Naive B cell (primary cell): ENCODE measurements around the gene CCDC63. TPM values are rescaled to one million over a fixed set of nuclear protein-coding genes. Genes with fewer than 3 reads are reported as not detected.

Experiments used
- ATAC-seq, 2 donors: fragments of 150-1000 bp; cut with Tn5 transposase; 2 replicates each; pipeline ENCODE4 v1.10.0; 2021; ENCODE audit warnings: low read depth in 2 of 2, mild to moderate bottlenecking in 2 of 2, moderate library complexity in 2 of 2
- DNase-seq: peaks from one replicate; pipeline ENCODE4 v3.0.0; 2022
- H3K27ac Mint-ChIP-seq, 6 donors: one replicate each; pipeline ENCODE4 v1.8.0; 2020 to 2022; ENCODE audit warnings: mild to moderate bottlenecking in 6 of 6, mixed read lengths in 6 of 6, moderate library complexity in 5 of 6, inconsistent platforms in 2 of 6
- H3K27me3 Mint-ChIP-seq, 3 donors: one replicate each; pipeline ENCODE4 v1.8.0; 2021 to 2022; ENCODE audit warnings: mixed read lengths in 3 of 3, mild to moderate bottlenecking in 1 of 3
- H3K36me3 Mint-ChIP-seq, 2 donors: one replicate each; pipeline ENCODE4 v1.8.0; 2020 to 2022; ENCODE audit warnings: mixed read lengths in 2 of 2, inconsistent platforms in 1 of 2, mild to moderate bottlenecking in 1 of 2
- H3K4me1 Mint-ChIP-seq, 3 donors: one replicate each; pipeline ENCODE4 v1.8.0; 2020 to 2022; ENCODE audit warnings: mixed read lengths in 3 of 3, inconsistent platforms in 1 of 3, mild to moderate bottlenecking in 1 of 3, moderate library complexity in 1 of 3
- H3K4me3 Mint-ChIP-seq, 8 donors: one replicate each; pipeline ENCODE4 v1.8.0; 2020 to 2022; ENCODE audit warnings: mild to moderate bottlenecking in 8 of 8, mixed read lengths in 8 of 8, moderate library complexity in 8 of 8, inconsistent platforms in 2 of 8
- H3K9me3 Mint-ChIP-seq, 7 donors: one replicate each; pipeline ENCODE4 v1.8.0; 2020 to 2022; ENCODE audit warnings: mixed read lengths in 7 of 7, mild to moderate bottlenecking in 5 of 7, inconsistent platforms in 2 of 7, moderate library complexity in 1 of 7
- polyA plus RNA-seq, 6 donors: library from polyadenylated mRNA; unstranded; fragments of 300-500 nt; fragmentation: Illumina TruSeq; gene quantifications; one replicate each; pipeline ENCODE4 v1.2.3, GENCODE V29; 2021; ENCODE audit warnings: low read depth in 6 of 6

The CCDC63 gene
- polyA plus RNA-seq, 6 donors from 2014 or later = not detected

GRCh38 chr12:110921262-110921661 lies 74.5 kb downstream of the CCDC63 start:
- no peak overlapping the region for H3K4me3 Mint-ChIP-seq
- ATAC-seq (no peak), DNase-seq (no peak)
- H3K27me3 Mint-ChIP-seq = peaks cover 0 to 29% (median 14%) of the 10 kb centered on the region in 3 donors
- peak overlapping the region in 3 of 6 donors; percentile 37 to 76 (median 47) for H3K27ac Mint-ChIP-seq
- H3K4me1 Mint-ChIP-seq = peaks cover 0 to 9% (median 5%) of the 10 kb centered on the region in 3 donors
- no peaks in the 10 kb centered on the region for H3K9me3 Mint-ChIP-seq
- H3K36me3 Mint-ChIP-seq = no peaks in the 10 kb centered on the region

GRCh38 chr12:110922652-110923051 lies 75.9 kb downstream of the CCDC63 start:
- Mint-ChIP-seq H3K4me3 (no peak overlapping the region), H3K27me3 (peaks cover 0 to 35% (median 14%) of the 10 kb centered on the region in 3 donors), H3K4me1 (peaks cover 0 to 7% (median 0%) of the 10 kb centered on the region in 3 donors), H3K36me3 (no peaks in the 10 kb centered on the region), H3K27ac (no peak overlapping the region), H3K9me3 (no peaks in the 10 kb centered on the region)
- ATAC-seq = no peak
- DNase-seq = no peak

GRCh38 chr12:110923192-110923591 lies 76.4 kb downstream of the CCDC63 start:
- Mint-ChIP-seq H3K4me3 (peak overlapping the region in 1 of 8 donors; percentile 9), H3K9me3 (no peaks in the 10 kb centered on the region), H3K4me1 (peaks cover 0 to 2% (median 0%) of the 10 kb centered on the region in 3 donors), H3K36me3 (no peaks in the 10 kb centered on the region), H3K27ac (peak overlapping the region in 1 of 6 donors; percentile 70), H3K27me3 (peaks cover 0 to 36% (median 14%) of the 10 kb centered on the region in 3 donors)
- no peak for DNase-seq
- ATAC-seq = no peak

- H3K36me3 Mint-ChIP-seq = no peaks in the 10 kb centered on the region
- ATAC-seq = no peak
- no peaks in the 10 kb centered on the region for H3K9me3 Mint-ChIP-seq
Observed at GRCh38 chr12:110923692-110924334, 77.0 kb downstream of the CCDC63 start.

GRCh38 chr12:110927546-110927945 lies 80.8 kb downstream of the CCDC63 start:
- H3K4me3 Mint-ChIP-seq = no peak overlapping the region

More at GRCh38 chr12:110923692-110924334, 77.0 kb downstream of the CCDC63 start:
- DNase-seq = no peak
- peak overlapping the region in 1 of 6 donors; percentile 47 for H3K27ac Mint-ChIP-seq
- no peak overlapping the region for H3K4me3 Mint-ChIP-seq
- no peaks in the 10 kb centered on the region for H3K4me1 Mint-ChIP-seq
- H3K27me3 Mint-ChIP-seq = peaks cover 0 to 36% (median 14%) of the 10 kb centered on the region in 3 donors

GRCh38 chr12:110928700-110929099 lies 81.9 kb downstream of the CCDC63 start:
- peaks cover 0 to 20% (median 5%) of the 10 kb centered on the region in 3 donors for H3K27me3 Mint-ChIP-seq
- H3K4me3 Mint-ChIP-seq = no peak overlapping the region
- ATAC-seq (no peak), DNase-seq (no peak)
- no peaks in the 10 kb centered on the region for H3K4me1 Mint-ChIP-seq
- H3K27ac Mint-ChIP-seq = no peak overlapping the region
- no peaks in the 10 kb centered on the region for H3K9me3 Mint-ChIP-seq
- H3K36me3 Mint-ChIP-seq = no peaks in the 10 kb centered on the region

More at GRCh38 chr12:110927546-110927945, 80.8 kb downstream of the CCDC63 start:
- Mint-ChIP-seq H3K9me3 (no peaks in the 10 kb centered on the region), H3K36me3 (no peaks in the 10 kb centered on the region), H3K27me3 (peaks cover 0 to 16% (median 0%) of the 10 kb centered on the region in 3 donors), H3K27ac (no peak overlapping the region), H3K4me1 (no peaks in the 10 kb centered on the region)
- ATAC-seq = no peak
- no peak for DNase-seq

- ATAC-seq (no peak), DNase-seq (no peak)
- Mint-ChIP-seq H3K36me3 (no peaks in the 10 kb centered on the region), H3K27me3 (peaks cover 7 to 30% (median 16%) of the 10 kb centered on the region in 3 donors), H3K9me3 (no peaks in the 10 kb centered on the region), H3K4me1 (no peaks in the 10 kb centered on the region), H3K4me3 (no peak overlapping the region), H3K27ac (no peak overlapping the region)
Observed at GRCh38 chr12:110929818-110930217, 83.0 kb downstream of the CCDC63 start.

GRCh38 chr12:110930348-110931314 lies 83.8 kb downstream of the CCDC63 start:
- Mint-ChIP-seq H3K4me3 (no peak overlapping the region), H3K36me3 (no peaks in the 10 kb centered on the region), H3K27me3 (peaks cover 7 to 34% (median 17%) of the 10 kb centered on the region in 3 donors), H3K9me3 (no peaks in the 10 kb centered on the region), H3K27ac (no peak overlapping the region), H3K4me1 (no peaks in the 10 kb centered on the region)
- no peak for DNase-seq
- no peak for ATAC-seq

- H3K9me3 Mint-ChIP-seq = no peaks in the 10 kb centered on the region
- no peaks in the 10 kb centered on the region for H3K36me3 Mint-ChIP-seq
- no peaks in the 10 kb centered on the region for H3K4me1 Mint-ChIP-seq
- no peak overlapping the region for H3K27ac Mint-ChIP-seq
- no peak for DNase-seq
- H3K4me3 Mint-ChIP-seq = no peak overlapping the region
- ATAC-seq = no peak
- H3K27me3 Mint-ChIP-seq = peaks cover 7 to 31% (median 17%) of the 10 kb centered on the region in 3 donors
Observed at GRCh38 chr12:110931315-110931728, 84.5 kb downstream of the CCDC63 start.

GRCh38 chr12:110932046-110932445 lies 85.3 kb downstream of the CCDC63 start:
- H3K27me3 Mint-ChIP-seq = peaks cover 9 to 37% (median 23%) of the 10 kb centered on the region in 3 donors
- no peaks in the 10 kb centered on the region for H3K9me3 Mint-ChIP-seq
- DNase-seq = no peak
- peak overlapping the region in 1 of 6 donors; percentile 3 for H3K27ac Mint-ChIP-seq
- no peak overlapping the region for H3K4me3 Mint-ChIP-seq
- H3K36me3 Mint-ChIP-seq = no peaks in the 10 kb centered on the region
- peaks cover 1 to 7% (median 2%) of the 10 kb centered on the region in 3 donors for H3K4me1 Mint-ChIP-seq
- ATAC-seq = no peak

GRCh38 chr12:110933326-110933974 lies 86.7 kb downstream of the CCDC63 start:
- no peak for ATAC-seq
- no peaks in the 10 kb centered on the region for H3K9me3 Mint-ChIP-seq
- no peak for DNase-seq
- peaks cover 6 to 12% (median 6%) of the 10 kb centered on the region in 3 donors for H3K4me1 Mint-ChIP-seq
- H3K4me3 Mint-ChIP-seq = no peak overlapping the region
- H3K27me3 Mint-ChIP-seq = peaks cover 16 to 39% (median 30%) of the 10 kb centered on the region in 3 donors
- no peaks in the 10 kb centered on the region for H3K36me3 Mint-ChIP-seq
- peak overlapping the region in 1 of 6 donors; percentile 54 for H3K27ac Mint-ChIP-seq

- no peak overlapping the region for H3K27ac Mint-ChIP-seq
Observed at GRCh38 chr12:110934093-110934852, 87.5 kb downstream of the CCDC63 start.

More at GRCh38 chr12:110934093-110934852, 87.5 kb downstream of the CCDC63 start:
- ATAC-seq = no peak
- Mint-ChIP-seq H3K9me3 (no peaks in the 10 kb centered on the region), H3K4me1 (peaks cover 6 to 12% (median 6%) of the 10 kb centered on the region in 3 donors), H3K36me3 (no peaks in the 10 kb centered on the region), H3K27me3 (peaks cover 16 to 39% (median 30%) of the 10 kb centered on the region in 3 donors), H3K4me3 (no peak overlapping the region)
- no peak for DNase-seq
